HEK293 (cell line): Measurements from ENCODE around the gene SACS.
"Not testable (repeated sequence)": the region's sequence is repeated elsewhere in the genome, so short reads cannot be mapped to it uniquely, and the experiment has no call there.

ENCODE experiments used
- CTCF ChIA-PET: fragments of 350-600 bp; formaldehyde crosslinking; extraction: SDS; loops from one replicate; lab custom pipeline; 2021; ENCODE audit warnings: antibody characterized with exemption; lab: Yijun Ruan, JAX
- POLR2A ChIA-PET: fragments of 300-600 bp; formaldehyde crosslinking; extraction: SDS; loops from one replicate; lab custom pipeline; 2020; ENCODE audit warnings: antibody characterized with exemption, inconsistent platforms; lab: Yijun Ruan, JAX
- H3K27ac ChIP-seq: fragments of 200-500 bp; sonication (Bioruptor generic); 2 replicates; pipeline ENCODE4 v1.5.1; 2014; ENCODE audit warnings: low read depth, low read length, control low read depth, inconsistent platforms; ENCODE audit errors: extremely low read depth
- H3K36me3 ChIP-seq, 2 experiments: fragments of 200-500 bp in 1 of 2; sonication (Bioruptor generic) in 1 of 2; 1 replicate in 1 of 2; 2 replicates in 1 of 2; pipeline ENCODE4 v1.5.1; 2014 to 2017; ENCODE audit warnings: inconsistent platforms in 2 of 2, low read length in 2 of 2; ENCODE audit not compliant: control insufficient read depth in 2 of 2, insufficient read depth in 1 of 2
- H3K4me1 ChIP-seq: fragments of 200-500 bp; sonication (Bioruptor generic); 2 replicates; pipeline ENCODE4 v1.5.1; 2014; ENCODE audit warnings: mild to moderate bottlenecking, low read length, inconsistent platforms; ENCODE audit not compliant: control insufficient read depth, insufficient read depth
- H3K4me3 ChIP-seq: 2 replicates; pipeline ENCODE4 v1.5.1; 2011; ENCODE audit warnings: low read depth, mild to moderate bottlenecking, control low read depth, low read length, moderate library complexity
- H3K9me3 ChIP-seq: fragments of 200-500 bp; sonication (Bioruptor generic); 2 replicates; pipeline ENCODE4 v1.5.1; 2014; ENCODE audit warnings: low read depth, low read length, inconsistent platforms; ENCODE audit not compliant: control insufficient read depth, insufficient read depth
- BCL11B ChIP-seq: fragments of 450-650 bp; formaldehyde crosslinking; IDR thresholded peaks from 2 replicates; pipeline ENCODE4 v1.5.1; 2016; ENCODE audit warnings: low read depth, missing biosample characterization, missing genetic modification characterization
- EGR2 ChIP-seq: fragments of 450-650 bp; formaldehyde crosslinking; IDR thresholded peaks from 2 replicates; pipeline ENCODE4 v1.5.1; 2016; ENCODE audit warnings: low read depth, missing biosample characterization, missing genetic modification characterization
- KLF8 ChIP-seq: fragments of 450-650 bp; formaldehyde crosslinking; IDR thresholded peaks from 2 replicates; pipeline ENCODE4 v1.5.1; 2016; ENCODE audit warnings: missing biosample characterization, missing genetic modification characterization
- REPIN1 ChIP-seq: fragments of 450-650 bp; formaldehyde crosslinking; IDR thresholded peaks from 2 replicates; pipeline ENCODE4 v1.5.1; 2017; ENCODE audit warnings: missing biosample characterization, missing genetic modification characterization, low read depth
- SALL2 ChIP-seq: fragments of 450-650 bp; formaldehyde crosslinking; IDR thresholded peaks from 2 replicates; pipeline ENCODE4 v1.5.0; 2017; ENCODE audit warnings: missing biosample characterization, mild to moderate bottlenecking, missing genetic modification characterization, borderline replicate concordance
- SETDB1 ChIP-seq: IDR thresholded peaks from one replicate; pipeline ENCODE4 v1.6.1; 2017; ENCODE audit warnings: mild to moderate bottlenecking, low read length, moderate library complexity, mixed read lengths; ENCODE audit not compliant: insufficient read length
- SP3 ChIP-seq: fragments of 450-650 bp; formaldehyde crosslinking; IDR thresholded peaks from 2 replicates; pipeline ENCODE4 v1.5.1; 2016; ENCODE audit warnings: missing biosample characterization, missing genetic modification characterization
- ZBTB10 ChIP-seq: fragments of 450-650 bp; formaldehyde crosslinking; IDR thresholded peaks from 2 replicates; pipeline ENCODE4 v1.5.1; 2016; ENCODE audit warnings: missing biosample characterization, missing genetic modification characterization
- ZBTB26 ChIP-seq: fragments of 450-650 bp; formaldehyde crosslinking; optimal IDR thresholded peaks from 2 replicates; pipeline ENCODE3; 2016; ENCODE audit warnings: missing biosample characterization, mild to moderate bottlenecking, missing genetic modification characterization
- ZFHX2 ChIP-seq: fragments of 450-650 bp; formaldehyde crosslinking; conservative IDR thresholded peaks from 2 replicates; pipeline ENCODE4 v1.5.1; 2016; ENCODE audit warnings: missing biosample characterization, missing genetic modification characterization
- ZNF132 ChIP-seq: fragments of 450-650 bp; formaldehyde crosslinking; IDR thresholded peaks from 2 replicates; pipeline ENCODE4 v1.5.1; 2017; ENCODE audit warnings: missing biosample characterization, missing genetic modification characterization, borderline replicate concordance
- ZNF157 ChIP-seq: fragments of 450-650 bp; formaldehyde crosslinking; IDR thresholded peaks from 2 replicates; pipeline ENCODE4 v1.5.1; 2016; ENCODE audit warnings: missing biosample characterization, missing genetic modification characterization
- ZNF184 ChIP-seq: fragments of 450-650 bp; IDR thresholded peaks from 2 replicates; pipeline ENCODE4 v1.5.1; 2018; ENCODE audit warnings: missing biosample characterization, mild to moderate bottlenecking, missing genetic modification characterization
- ZNF202 ChIP-seq: fragments of 450-650 bp; formaldehyde crosslinking; IDR thresholded peaks from 2 replicates; pipeline ENCODE4 v1.5.1; 2016; ENCODE audit warnings: missing biosample characterization, missing genetic modification characterization, borderline replicate concordance
- ZNF274 ChIP-seq, 2 experiments: fragments of 200-500 bp in 1 of 2; fragments of 450-650 bp in 1 of 2; sonication (Bioruptor generic) in 1 of 2; formaldehyde crosslinking in 1 of 2; IDR thresholded peaks; 2 replicates each; pipeline versions ENCODE4 v1.5.1 to v1.6.1; 2014 to 2016; ENCODE audit warnings: borderline replicate concordance in 1 of 2, inconsistent platforms in 1 of 2, low read length in 1 of 2, missing biosample characterization in 1 of 2, missing genetic modification characterization in 1 of 2
- ZNF362 ChIP-seq: fragments of 450-650 bp; formaldehyde crosslinking; IDR thresholded peaks from 2 replicates; pipeline ENCODE4 v1.5.1; 2016; ENCODE audit warnings: missing biosample characterization, missing genetic modification characterization
- ZNF426 ChIP-seq: fragments of 450-650 bp; formaldehyde crosslinking; IDR thresholded peaks from 2 replicates; pipeline ENCODE4 v1.5.1; 2017; ENCODE audit warnings: missing biosample characterization, missing genetic modification characterization, mild to moderate bottlenecking, inconsistent platforms, moderate library complexity
- ZNF530 ChIP-seq: fragments of 450-650 bp; formaldehyde crosslinking; IDR thresholded peaks from 2 replicates; pipeline ENCODE4 v1.5.1; 2016; ENCODE audit warnings: low read depth, missing biosample characterization, missing genetic modification characterization
- ZNF571 ChIP-seq: fragments of 450-650 bp; formaldehyde crosslinking; IDR thresholded peaks from 2 replicates; pipeline ENCODE4 v1.5.0; 2017; ENCODE audit warnings: missing biosample characterization, missing genetic modification characterization
- ZNF585B ChIP-seq: fragments of 450-650 bp; formaldehyde crosslinking; IDR thresholded peaks from 2 replicates; pipeline ENCODE4 v1.5.1; 2016; ENCODE audit warnings: missing biosample characterization, missing genetic modification characterization
- ZNF600 ChIP-seq: fragments of 450-650 bp; formaldehyde crosslinking; IDR thresholded peaks from 2 replicates; pipeline ENCODE4 v1.5.1; 2016; ENCODE audit warnings: missing biosample characterization, missing genetic modification characterization
- ZNF610 ChIP-seq: fragments of 450-650 bp; formaldehyde crosslinking; IDR thresholded peaks from 2 replicates; pipeline ENCODE4 v1.5.1; 2016; ENCODE audit warnings: missing biosample characterization, missing genetic modification characterization, borderline replicate concordance
- ZNF621 ChIP-seq: fragments of 450-650 bp; formaldehyde crosslinking; IDR thresholded peaks from 2 replicates; pipeline ENCODE4 v1.5.1; 2017; ENCODE audit warnings: missing biosample characterization, missing genetic modification characterization
- ZNF629 ChIP-seq: fragments of 450-650 bp; formaldehyde crosslinking; IDR thresholded peaks from 2 replicates; pipeline ENCODE4 v1.5.1; 2017; ENCODE audit warnings: missing biosample characterization, missing genetic modification characterization
- ZNF76 ChIP-seq: fragments of 450-650 bp; formaldehyde crosslinking; IDR thresholded peaks from 2 replicates; pipeline ENCODE4; 2016; ENCODE audit warnings: low read depth, missing biosample characterization, missing genetic modification characterization, borderline replicate concordance
- ZNF837 ChIP-seq: fragments of 450-650 bp; formaldehyde crosslinking; IDR thresholded peaks from 2 replicates; pipeline ENCODE4 v1.5.1; 2016; ENCODE audit warnings: missing biosample characterization, missing genetic modification characterization
- TF ChIP-seq, protein P1 (sequence below): fragments of 450-650 bp; formaldehyde crosslinking; IDR thresholded peaks from 2 replicates; pipeline ENCODE4 v1.5.1; 2016; ENCODE audit warnings: missing biosample characterization, missing genetic modification characterization

SACS gene

DNA sequence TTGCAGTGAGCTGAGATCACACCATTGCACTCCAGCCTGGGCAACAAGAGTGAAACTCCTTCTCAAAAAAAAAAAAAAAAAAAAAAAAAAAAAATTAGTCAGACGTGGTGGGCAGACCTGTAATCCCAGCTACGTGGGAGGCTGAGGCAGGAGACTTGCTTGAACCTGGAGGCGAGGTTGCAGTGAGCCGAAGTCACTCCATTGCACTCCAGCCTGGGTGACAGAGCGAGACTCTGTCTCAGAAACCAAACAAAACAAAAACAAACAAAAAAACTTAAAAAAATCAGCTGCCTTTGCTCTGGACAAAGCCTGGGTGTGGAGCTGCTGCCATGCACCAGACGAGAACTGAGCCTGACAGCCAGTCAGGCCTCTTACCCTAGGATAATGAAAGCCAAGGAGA lies 6.8 kb upstream of the SACS start:
- CTCF ChIA-PET, POLR2A ChIA-PET, H3K36me3 ChIP-seq, H3K9me3 ChIP-seq, H3K27ac ChIP-seq, H3K4me3 ChIP-seq, H3K4me1 ChIP-seq: not testable (repeated sequence)
- TF ChIP-seq EGR2 (tag by site-specific recombination) (peak; percentile 81), ZFHX2 (tag by site-specific recombination) (peak; percentile 81), ZNF362 (tag by site-specific recombination) (peak; percentile 57)

DNA sequence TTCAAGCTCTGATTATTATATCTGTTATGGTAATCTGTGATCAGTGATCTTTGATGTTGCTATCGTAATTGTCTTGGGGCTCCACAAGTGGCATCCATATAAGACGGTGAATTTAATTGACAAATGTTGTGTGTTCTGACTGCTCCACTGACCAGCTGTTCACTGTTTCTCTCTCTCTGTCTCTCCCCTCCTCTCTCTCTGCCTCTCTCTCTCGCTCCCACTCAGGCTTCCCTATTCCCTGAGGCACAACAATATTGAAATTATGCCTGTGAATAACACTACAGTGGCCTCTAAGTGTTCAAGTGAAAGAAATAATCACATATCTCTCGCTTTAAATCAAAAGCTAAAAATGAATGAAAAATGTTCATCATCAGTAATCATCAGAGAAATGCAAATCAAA lies 4.4 kb upstream of the SACS start:
- TF ChIP-seq ZNF184 (tag by site-specific recombination) (no peak), SALL2 (tag by site-specific recombination) (no peak), SETDB1 (no peak), ZBTB10 (no peak), ZNF837 (tag by site-specific recombination) (no peak), ZNF571 (tag by site-specific recombination) (no peak)
- no peak overlapping the region for H3K27ac ChIP-seq
- ChIA-PET POLR2A (no interaction called here), CTCF (no interaction called here)
- H3K36me3 ChIP-seq: no peaks in the 10 kb centered on the region
- no peak overlapping the region for H3K4me3 ChIP-seq
- H3K4me1 ChIP-seq: no peaks in the 10 kb centered on the region
- no peaks in the 10 kb centered on the region for H3K9me3 ChIP-seq

DNA sequence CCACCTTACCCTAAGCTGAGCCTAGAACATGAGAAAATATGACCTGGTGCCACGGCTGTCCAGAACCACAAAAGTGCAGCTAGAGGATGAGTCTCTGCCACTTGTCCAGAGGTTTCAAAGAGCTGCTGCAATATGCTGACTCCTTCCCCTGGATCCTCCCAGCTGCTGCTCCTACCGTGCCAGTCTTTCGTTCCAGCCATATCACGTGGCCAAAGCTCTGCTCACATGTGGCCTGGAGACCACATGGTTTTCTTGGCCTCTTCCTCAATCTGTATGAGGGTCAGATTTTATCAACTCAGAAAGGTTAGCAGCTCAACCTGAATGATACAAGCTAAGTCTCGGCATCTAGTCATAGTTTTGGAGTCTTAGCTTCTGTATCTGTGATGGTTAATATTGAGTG lies 3.2 kb upstream of the SACS start:
- ChIA-PET POLR2A (no interaction called here), CTCF (interaction anchor here (0.6 kb wide), 1 partner anchor 117 kb away, joined by 3 read pairs; no protein-coding TSS in a partner anchor)
- TF ChIP-seq ZNF426 (tag by site-specific recombination): no peak
- TF ChIP-seq ZNF202 (tag by site-specific recombination): no peak
- no peak for TF ChIP-seq ZNF274 (IDR thresholded peaks at IDR 0.05; ENCODE audit: low read length)
- TF ChIP-seq ZNF274 (tag by site-specific recombination; IDR thresholded peaks at IDR 0.05; ENCODE audit: borderline replicate concordance): no peak
- no peak for TF ChIP-seq ZNF629
- TF ChIP-seq KLF8 (tag by site-specific recombination): no peak
- TF ChIP-seq REPIN1 (tag by site-specific recombination): no peak
- TF ChIP-seq ZNF621 (tag by site-specific recombination): no peak
- TF ChIP-seq SP3 (tag by site-specific recombination): no peak
- no peak for TF ChIP-seq ZNF76 (tag by site-specific recombination)
- TF ChIP-seq ZNF600 (tag by site-specific recombination): no peak
- TF ChIP-seq, protein P1, sequence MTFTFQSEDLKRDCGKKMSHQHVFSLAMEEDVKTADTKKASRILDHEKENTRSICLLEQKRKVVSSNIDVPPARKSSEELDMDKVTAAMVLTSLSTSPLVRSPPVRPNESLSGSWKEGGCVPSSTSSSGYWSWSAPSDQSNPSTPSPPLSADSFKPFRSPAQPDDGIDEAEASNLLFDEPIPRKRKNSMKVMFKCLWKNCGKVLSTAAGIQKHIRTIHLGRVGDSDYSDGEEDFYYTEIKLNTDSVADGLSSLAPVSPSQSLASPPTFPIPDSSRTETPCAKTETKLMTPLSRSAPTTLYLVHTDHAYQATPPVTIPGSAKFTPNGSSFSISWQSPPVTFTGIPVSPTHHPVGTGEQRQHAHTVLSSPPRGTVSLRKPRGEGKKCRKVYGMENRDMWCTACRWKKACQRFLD (tag by site-specific recombination): no peak
- TF ChIP-seq BCL11B (tag by site-specific recombination): no peak
- no peak for TF ChIP-seq ZNF610 (tag by site-specific recombination)
- TF ChIP-seq EGR2 (tag by site-specific recombination): no peak
- no peak for TF ChIP-seq ZNF530 (tag by site-specific recombination)
- no peak for TF ChIP-seq ZNF132 (tag by site-specific recombination)
- no peak for TF ChIP-seq ZBTB26 (tag by site-specific recombination)
- TF ChIP-seq ZNF585B (tag by site-specific recombination): no peak
- TF ChIP-seq ZNF157: no peak

More for the DNA sequence above, 3.2 kb upstream of the SACS start:
- Histone ChIP-seq H3K27ac (no peak overlapping the region), H3K9me3 (no peaks in the 10 kb centered on the region), H3K36me3 (no peaks in the 10 kb centered on the region), H3K4me1 (0 out of 2 replicates have a peak, but pooled peaks cover 2% of the 10 kb centered on the region), H3K4me3 (no peak overlapping the region)
